ENCODE data around the gene LARGE1. TPM values are rescaled to one million over a fixed set of nuclear protein-coding genes. Genes with fewer than 3 reads are reported as not detected.

LARGE1 gene
- polyA plus RNA-seq, 3 donors, result 0.05 to 0.13 TPM; not detected in 1

GRCh38 chr22:33666961-33667619, 253.2 kb downstream of the LARGE1 start:
- H3K36me3 Mint-ChIP-seq, result no peaks in the 10 kb centered on the region
- 40% methylated on average over 1 of the region's 6 CpGs for WGBS (ENCODE audit: insufficient coverage)
- no peak overlapping the region for H3K4me3 ChIP-seq (replicated peaks in 1 of 3; ENCODE audit: low read depth in 2 of 3, low read length in 3 of 3)
- H3K27me3 ChIP-seq (ENCODE audit: control insufficient read depth in 2 of 2, insufficient read depth in 2 of 2, low read length in 2 of 2), result no peaks in the 10 kb centered on the region
- H3K79me2 ChIP-seq (ENCODE audit: insufficient read depth, low read length), result no peaks in the 10 kb centered on the region
- intact Hi-C loops (cut with micrococcal nuclease), result no loop called here
- H3K27me3 Mint-ChIP-seq (ENCODE audit: low read depth in 3 of 3), result no peaks in the 10 kb centered on the region
- no peak for DNase-seq
- no peaks in the 10 kb centered on the region for H3K36me3 ChIP-seq (replicated peaks in 1 of 2; ENCODE audit: control insufficient read depth in 1 of 2, insufficient read depth in 2 of 2, low read length in 2 of 2)
- H3K27ac ChIP-seq (ENCODE audit: low read depth in 1 of 2, low read length in 2 of 2), result no peak overlapping the region
- H3K9me3 Mint-ChIP-seq, result peaks cover 3 to 21% (median 14%) of the 10 kb centered on the region in 7 donors
- H3K27ac Mint-ChIP-seq, result no peak overlapping the region
- H3K4me3 Mint-ChIP-seq, result no peak overlapping the region
- no peak overlapping the region for H2AFZ ChIP-seq (ENCODE audit: insufficient read depth, low read depth, low read length, poor library complexity, severe bottlenecking)
- no peaks in the 10 kb centered on the region for H3K4me1 Mint-ChIP-seq
- H3K4me1 ChIP-seq (ENCODE audit: control insufficient read depth in 1 of 2, insufficient read depth in 2 of 2, low read length in 2 of 2), result no peaks in the 10 kb centered on the region
- no peaks in the 10 kb centered on the region for H4K20me1 ChIP-seq (ENCODE audit: insufficient read depth, low read length)
- H3K9me3 ChIP-seq (replicated peaks in 1 of 2; ENCODE audit: control insufficient read depth in 1 of 2, insufficient read depth in 1 of 2, low read length in 2 of 2), result peaks cover 5 to 18% of the 10 kb centered on the region in 2 donors
- H3K9ac ChIP-seq (ENCODE audit: insufficient read depth, low read length, poor library complexity, severe bottlenecking), result no peak overlapping the region
- H3K4me2 ChIP-seq (replicated peaks; ENCODE audit: extremely low read depth, low read length, poor library complexity, severe bottlenecking), result no peak overlapping the region
- TF ChIP-seq CTCF (IDR thresholded peaks at IDR 0.05), result no peak

GRCh38 chr22:33666279-33666960, 253.9 kb downstream of the LARGE1 start:
- H3K9me3 ChIP-seq (replicated peaks in 1 of 2; ENCODE audit: control insufficient read depth in 1 of 2, insufficient read depth in 1 of 2, low read length in 2 of 2), result peaks cover 10 to 22% of the 10 kb centered on the region in 2 donors
- H4K20me1 ChIP-seq (ENCODE audit: insufficient read depth, low read length), result no peaks in the 10 kb centered on the region
- H3K27ac ChIP-seq (ENCODE audit: low read depth in 1 of 2, low read length in 2 of 2), result no peak overlapping the region
- Mint-ChIP-seq H3K4me1 (no peaks in the 10 kb centered on the region), H3K9me3 (peaks cover 6 to 22% (median 15%) of the 10 kb centered on the region in 7 donors), H3K27ac (no peak overlapping the region), H3K36me3 (no peaks in the 10 kb centered on the region), H3K4me3 (no peak overlapping the region), H3K27me3 (ENCODE audit: low read depth in 3 of 3) (no peaks in the 10 kb centered on the region)
- intact Hi-C loops (cut with micrococcal nuclease), result no loop called here
- no peak overlapping the region for H3K9ac ChIP-seq (ENCODE audit: insufficient read depth, low read length, poor library complexity, severe bottlenecking)
- H3K27me3 ChIP-seq (ENCODE audit: control insufficient read depth in 2 of 2, insufficient read depth in 2 of 2, low read length in 2 of 2), result no peaks in the 10 kb centered on the region
- H3K79me2 ChIP-seq (ENCODE audit: insufficient read depth, low read length), result no peaks in the 10 kb centered on the region
- no peak overlapping the region for H3K4me3 ChIP-seq (replicated peaks in 1 of 3; ENCODE audit: low read depth in 2 of 3, low read length in 3 of 3)
- DNase-seq, result no peak
- TF ChIP-seq CTCF (IDR thresholded peaks at IDR 0.05), result no peak
- 87% methylated on average over 2 of the region's 4 CpGs for WGBS (ENCODE audit: insufficient coverage)
- H3K4me2 ChIP-seq (replicated peaks; ENCODE audit: extremely low read depth, low read length, poor library complexity, severe bottlenecking), result no peak overlapping the region
- no peaks in the 10 kb centered on the region for H3K4me1 ChIP-seq (ENCODE audit: control insufficient read depth in 1 of 2, insufficient read depth in 2 of 2, low read length in 2 of 2)
- H2AFZ ChIP-seq (ENCODE audit: insufficient read depth, low read depth, low read length, poor library complexity, severe bottlenecking), result no peak overlapping the region
- H3K36me3 ChIP-seq (replicated peaks in 1 of 2; ENCODE audit: control insufficient read depth in 1 of 2, insufficient read depth in 2 of 2, low read length in 2 of 2), result no peaks in the 10 kb centered on the region
